Upper lobe of left lung (tissue), 4 donors: ENCODE results near the gene TPD52L1.

Experiments used
- CTCF ChIP-seq, 6 experiments: fragments of 450-650 bp in 4 of 6; fragments of 200-600 bp in 2 of 6; sonication (generic) in 2 of 6; IDR thresholded peaks; one replicate each; pipeline ENCODE4 v1.5.1; 2016 to 2019; ENCODE audit warnings: antibody characterized with exemption in 6 of 6
- EP300 ChIP-seq, 4 donors: sonication (generic); formaldehyde crosslinking; IDR thresholded peaks; one replicate each; pipeline ENCODE4 v1.5.1; 2017; ENCODE audit warnings: antibody characterized with exemption in 4 of 4, control low read depth in 2 of 4
- POLR2A ChIP-seq, 4 donors: fragments of 450-650 bp; IDR thresholded peaks; one replicate each; pipeline ENCODE4 v1.5.1; 2016 to 2017; ENCODE audit warnings: antibody characterized with exemption in 4 of 4, mild to moderate bottlenecking in 2 of 4

DNA sequence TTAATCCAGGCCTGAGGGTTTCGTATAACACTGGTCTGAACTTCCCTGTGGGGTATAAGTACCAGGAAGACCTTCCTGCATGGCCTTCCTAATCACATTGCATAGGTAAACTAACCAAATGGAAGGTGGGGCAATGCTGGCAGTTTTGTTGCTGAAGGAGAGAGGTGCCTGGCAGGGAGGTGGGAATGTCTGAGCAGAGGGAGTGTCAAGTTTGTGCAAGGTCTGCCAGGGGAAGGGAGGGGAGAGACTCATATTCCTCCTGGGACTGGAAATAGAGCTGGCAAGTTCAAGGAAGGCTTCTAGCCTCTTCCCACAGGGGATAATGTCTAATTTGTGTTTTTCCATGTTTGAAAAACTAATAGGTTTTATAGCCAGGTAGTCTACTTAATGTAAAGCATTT, 77.6 kb downstream of the TPD52L1 start:
- TF ChIP-seq CTCF (IDR thresholded peaks at IDR 0.05) (no peak), POLR2A (IDR thresholded peaks at IDR 0.05) (no peak), EP300 (IDR thresholded peaks at IDR 0.05) (no peak)
